OCI-LY3 (cell line): Measurements from ENCODE around the gene MAP3K15.

Experiments
- CTCF ChIP-seq: fragments of 200-600, 300-600 bp; sonication (generic); IDR thresholded peaks from 2 replicates; pipeline ENCODE4 v1.5.1; 2014; ENCODE audit warnings: antibody characterized with exemption, low read length, low read depth
- EZH2phosphoT487 ChIP-seq: fragments of 200-600 bp; shearing (Covaris generic); IDR thresholded peaks from 2 replicates; pipeline ENCODE4 v1.6.1; 2018; ENCODE audit warnings: antibody characterized with exemption, mixed run types, low read depth

DNA sequence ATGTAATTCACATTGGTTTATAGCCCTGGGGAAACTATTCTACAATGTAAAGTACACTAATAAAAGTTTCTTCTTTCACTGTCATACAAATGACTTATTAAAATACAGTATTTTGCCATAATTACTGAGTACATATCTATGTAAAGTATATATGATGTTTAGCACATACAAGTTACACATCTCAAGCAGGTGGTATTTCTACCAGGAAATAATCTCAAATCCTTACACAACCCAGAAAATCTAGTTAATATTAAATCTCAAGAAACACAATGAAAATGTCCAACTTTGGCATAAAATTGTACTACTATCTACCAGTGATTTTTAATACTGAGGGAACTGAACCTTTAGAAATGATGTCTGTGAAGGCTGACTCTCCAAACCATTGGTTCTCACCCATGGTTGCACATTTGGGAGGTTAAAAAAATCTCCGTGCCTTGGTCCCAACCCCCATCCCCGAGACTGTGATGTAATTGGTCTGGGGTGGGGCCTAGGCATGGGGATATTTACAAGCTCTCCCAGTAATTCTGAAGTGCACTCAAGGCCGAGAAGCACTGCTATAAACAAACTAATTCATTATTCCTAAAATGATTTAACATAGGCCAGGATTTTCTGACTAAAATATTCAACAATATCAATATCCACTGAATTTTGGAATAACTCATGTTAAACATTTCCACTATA lies 27.6 kb downstream of the MAP3K15 start:
- TF ChIP-seq CTCF (no peak), EZH2phosphoT487 (no peak)
